ENCODE measurements around the gene DAPK1.

Gene DAPK1

DNA sequence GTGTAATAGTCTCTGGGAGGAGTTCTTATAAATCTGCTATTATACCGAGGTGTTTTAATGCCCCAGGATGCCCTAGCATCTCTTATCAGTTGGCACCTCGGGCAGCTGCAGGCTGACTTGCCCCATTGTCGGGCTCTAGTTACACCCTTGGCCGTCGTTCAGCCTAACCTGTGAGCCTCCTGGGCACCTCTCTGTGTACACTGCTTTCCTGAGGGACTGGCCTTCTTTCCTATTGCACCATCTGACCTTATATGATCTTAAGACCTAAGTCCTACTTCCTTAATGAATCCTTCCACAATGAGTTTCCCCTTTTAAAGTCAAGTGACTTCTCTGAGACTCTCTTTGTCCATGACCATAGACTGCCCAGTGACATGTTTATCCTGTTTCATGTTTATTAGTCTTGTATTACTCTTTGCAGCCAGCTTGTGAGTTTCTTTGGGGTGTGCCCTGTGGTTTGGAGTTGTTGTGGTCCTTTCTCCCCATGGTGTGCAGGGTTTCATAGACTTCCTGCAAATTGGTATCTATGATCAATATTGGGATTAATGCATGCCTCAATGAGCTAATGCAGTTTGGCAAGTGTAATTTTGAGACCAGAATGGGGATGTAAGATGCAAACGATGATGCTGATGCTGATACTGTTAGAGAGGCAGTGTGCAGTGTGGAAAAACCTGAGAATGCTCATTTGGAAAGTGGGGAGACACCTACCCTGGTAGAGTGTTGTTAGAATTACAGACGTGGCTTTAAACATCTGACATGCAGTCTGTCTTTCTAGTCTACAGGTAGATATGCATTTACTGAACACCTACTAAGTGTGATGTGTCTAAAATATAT lies 4.9 kb downstream of the DAPK1 start:
- Mint-ChIP-seq H3K27ac (no peak overlapping the region), H3K27me3 (peaks cover 28 to 29% of the 10 kb centered on the region in 2 donors), H3K4me1 (peaks cover 10 to 11% of the 10 kb centered on the region in 2 donors), H3K9me3 (no peaks in the 10 kb centered on the region), H3K4me3 (no peak overlapping the region), H3K36me3 (no peaks in the 10 kb centered on the region)
- DNase-seq (no peak), ATAC-seq (replicated peaks) (peak; percentile 71 to 81)

DNA sequence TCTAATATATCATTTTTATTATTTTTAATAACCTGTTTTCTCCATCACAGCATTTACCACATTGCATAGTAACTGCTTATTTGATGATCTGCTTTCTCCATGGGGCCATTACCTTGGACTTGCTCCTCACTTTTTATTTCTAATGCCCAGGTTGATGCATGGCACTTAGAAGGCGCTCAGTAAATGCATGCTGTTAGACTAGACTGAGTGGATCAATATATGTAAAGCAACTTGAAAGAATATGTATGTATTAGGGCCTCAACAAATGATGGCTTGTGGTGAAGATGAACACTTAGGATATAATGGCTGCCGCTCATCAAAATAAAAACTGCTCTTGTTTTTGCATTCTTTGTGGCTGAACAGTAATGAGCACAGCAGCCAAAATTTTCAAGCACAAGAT lies 5.8 kb downstream of the DAPK1 start:
- no peak for ATAC-seq (replicated peaks)
- Mint-ChIP-seq H3K9me3 (no peaks in the 10 kb centered on the region), H3K4me3 (no peak overlapping the region), H3K27me3 (peaks cover 26% of the 10 kb centered on the region in 2 donors), H3K4me1 (peaks cover 8 to 10% of the 10 kb centered on the region in 2 donors), H3K27ac (no peak overlapping the region), H3K36me3 (no peaks in the 10 kb centered on the region)
- DNase-seq = no peak

DNA sequence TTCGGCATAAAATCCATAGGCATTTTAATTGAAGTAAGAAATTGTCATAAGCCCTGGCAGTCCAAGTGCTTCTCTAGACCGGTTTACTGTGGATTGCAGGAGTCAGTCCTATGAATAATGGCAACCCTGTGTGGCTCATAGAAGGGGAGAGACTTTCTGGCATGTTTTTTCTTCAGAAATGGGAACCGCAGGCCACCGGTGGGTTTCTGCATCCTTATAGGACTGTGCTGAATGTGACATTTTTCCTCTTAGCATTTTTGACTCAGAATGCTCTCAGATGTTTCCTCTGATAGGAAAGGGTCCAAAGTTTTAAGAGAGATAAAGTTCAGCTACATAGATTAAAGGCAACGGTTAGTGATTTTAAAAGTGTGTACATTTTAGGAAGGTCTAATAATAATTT lies 6.3 kb downstream of the DAPK1 start:
- no peaks in the 10 kb centered on the region for H3K9me3 Mint-ChIP-seq
- peaks cover 21% of the 10 kb centered on the region in 2 donors for H3K27me3 Mint-ChIP-seq
- H3K4me3 Mint-ChIP-seq = no peak overlapping the region
- peaks cover 3 to 7% of the 10 kb centered on the region in 2 donors for H3K4me1 Mint-ChIP-seq
- no peak for DNase-seq
- no peaks in the 10 kb centered on the region for H3K36me3 Mint-ChIP-seq
- ATAC-seq (replicated peaks) = peak in 1 of 2 donors; percentile 15
- H3K27ac Mint-ChIP-seq = no peak overlapping the region

DNA sequence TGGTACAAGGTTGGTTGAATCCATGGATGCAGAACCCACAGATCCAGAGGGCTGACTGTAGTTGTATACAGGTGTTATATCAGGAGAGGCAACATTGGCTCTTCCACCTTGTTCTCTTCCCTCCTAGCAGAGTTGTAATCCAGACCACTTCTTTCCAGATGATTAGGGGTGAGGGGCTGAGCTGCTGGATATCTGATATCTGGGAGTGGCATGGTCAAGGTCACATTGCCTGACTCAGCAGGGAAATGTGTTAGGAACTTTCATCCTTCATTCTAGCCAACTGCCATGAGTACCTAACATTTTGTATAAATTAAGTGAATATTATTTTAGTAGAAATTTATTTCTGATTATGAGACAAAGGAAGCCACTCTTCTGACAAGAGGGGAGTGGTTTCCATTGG lies 7.3 kb downstream of the DAPK1 start:
- Mint-ChIP-seq H3K4me1 (peaks cover 0 to 5% of the 10 kb centered on the region in 2 donors), H3K4me3 (no peak overlapping the region), H3K27ac (no peak overlapping the region), H3K9me3 (no peaks in the 10 kb centered on the region), H3K36me3 (no peaks in the 10 kb centered on the region), H3K27me3 (peaks cover 12 to 16% of the 10 kb centered on the region in 2 donors)
- DNase-seq (no peak), ATAC-seq (replicated peaks) (no peak)

DNA sequence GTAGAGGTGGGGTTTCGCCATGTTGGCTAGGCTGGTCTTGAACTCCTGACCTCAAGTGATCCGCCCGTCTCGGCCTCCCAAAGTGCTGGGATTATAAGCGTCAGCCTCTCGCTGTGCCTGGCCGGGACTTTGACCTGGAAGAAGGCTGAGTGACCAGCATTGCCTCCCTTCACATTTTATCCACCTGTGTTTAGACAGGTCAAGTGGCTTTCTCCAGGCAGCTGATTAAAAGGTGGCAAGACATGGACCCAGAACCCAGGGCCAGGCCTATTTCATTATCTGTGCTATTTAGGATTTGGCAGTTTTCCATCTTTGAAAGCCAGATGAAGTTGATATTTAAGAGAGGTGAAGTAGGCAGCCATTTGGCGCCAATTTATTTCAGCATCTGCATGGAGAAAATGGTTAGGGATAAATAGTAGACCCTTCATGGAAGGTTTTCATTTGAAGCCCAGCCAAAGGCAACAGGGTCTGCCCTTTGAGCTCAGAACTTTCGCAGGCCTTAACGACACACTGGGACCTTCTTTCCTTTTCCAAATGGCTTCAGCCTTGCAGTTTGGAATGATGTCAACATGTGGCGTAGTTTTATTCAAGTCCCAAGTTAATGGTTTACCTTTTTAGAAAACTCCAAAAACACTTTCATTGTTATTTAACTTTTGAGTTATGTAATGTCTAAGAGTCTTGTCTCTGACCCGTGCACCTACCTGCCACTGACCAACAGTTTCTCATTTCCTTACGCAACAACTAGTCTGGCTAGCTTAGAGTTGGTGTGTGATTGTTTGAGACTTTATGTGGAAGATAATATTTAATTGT lies 8.4 kb downstream of the DAPK1 start:
- Mint-ChIP-seq H3K9me3 (no peaks in the 10 kb centered on the region), H3K36me3 (no peaks in the 10 kb centered on the region), H3K27ac (no peak overlapping the region), H3K4me3 (no peak overlapping the region), H3K27me3 (peaks cover 16 to 20% of the 10 kb centered on the region in 2 donors), H3K4me1 (peaks cover 0 to 5% of the 10 kb centered on the region in 2 donors)
- ATAC-seq (replicated peaks) = no peak
- no peak for DNase-seq

DNA sequence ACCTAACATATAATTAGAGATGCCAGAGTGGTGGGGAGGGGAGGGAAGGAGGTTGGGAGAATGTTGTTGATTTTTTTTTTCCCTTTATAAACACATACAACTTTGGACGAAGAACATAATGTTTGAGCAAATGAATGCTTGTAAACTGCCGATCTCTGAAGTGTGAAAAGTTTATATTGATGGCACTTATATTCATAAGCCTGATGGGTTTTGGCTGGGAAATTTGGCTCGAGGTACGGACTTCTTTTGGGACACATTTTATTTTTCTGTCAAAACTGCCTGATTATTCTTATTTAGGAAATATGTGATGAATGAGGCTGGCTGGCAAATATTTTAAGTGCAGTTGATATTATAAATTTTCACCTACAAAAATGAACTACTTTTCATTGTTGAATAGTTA lies 9.9 kb downstream of the DAPK1 start:
- ATAC-seq (replicated peaks) (no peak), DNase-seq (no peak)
- Mint-ChIP-seq H3K27me3 (peaks cover 18 to 21% of the 10 kb centered on the region in 2 donors), H3K36me3 (no peaks in the 10 kb centered on the region), H3K4me1 (peaks cover 0 to 2% of the 10 kb centered on the region in 2 donors), H3K4me3 (no peak overlapping the region), H3K9me3 (no peaks in the 10 kb centered on the region), H3K27ac (no peak overlapping the region)

DNA sequence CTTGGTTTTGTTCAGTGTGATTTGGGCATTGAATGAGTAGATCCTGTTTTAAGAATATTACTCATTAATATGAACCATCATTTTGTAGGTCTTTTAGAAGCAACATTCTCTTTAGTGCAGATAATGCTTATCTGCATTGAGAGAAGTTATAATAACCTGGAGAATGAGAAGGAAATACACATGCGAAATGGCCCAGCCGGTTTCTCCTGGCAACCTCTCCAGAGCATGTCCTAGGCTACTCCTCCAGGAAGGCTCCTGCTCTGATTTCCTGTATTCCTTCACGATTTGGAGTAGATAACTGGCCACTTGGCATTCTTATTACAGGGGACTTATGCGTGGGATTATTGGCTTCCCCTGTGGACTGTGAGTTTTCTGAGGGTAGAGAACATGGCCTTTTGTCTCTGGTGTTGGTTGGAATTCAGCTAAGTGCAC lies 12.6 kb downstream of the DAPK1 start:
- H3K9me3 Mint-ChIP-seq = no peaks in the 10 kb centered on the region
- no peak for DNase-seq
- no peak overlapping the region for H3K4me3 Mint-ChIP-seq
- H3K4me1 Mint-ChIP-seq = peaks cover 0 to 2% of the 10 kb centered on the region in 2 donors
- ATAC-seq (replicated peaks) = no peak
- no peak overlapping the region for H3K27ac Mint-ChIP-seq
- H3K36me3 Mint-ChIP-seq = no peaks in the 10 kb centered on the region
- H3K27me3 Mint-ChIP-seq = peaks cover 31 to 34% of the 10 kb centered on the region in 2 donors

DNA sequence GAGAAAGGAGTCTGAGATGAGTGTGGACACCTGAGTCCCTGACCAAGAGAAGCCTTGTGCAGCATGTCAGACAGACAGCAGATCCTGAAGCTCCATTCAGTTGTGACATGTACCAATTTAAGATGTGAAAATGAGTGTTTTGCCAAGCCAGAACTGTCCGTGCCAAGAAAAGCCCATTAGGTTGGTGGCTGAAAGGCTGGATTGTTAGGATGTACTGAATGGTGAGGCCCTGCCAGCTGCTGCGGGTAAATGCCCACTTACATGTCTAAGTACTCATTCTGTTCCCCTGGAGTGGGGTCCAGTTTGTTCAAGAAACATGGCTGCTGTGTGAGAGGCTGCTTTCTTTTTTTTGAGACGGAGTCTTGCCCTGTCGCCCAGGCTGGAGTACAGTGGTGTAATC lies 14.6 kb downstream of the DAPK1 start:
- ATAC-seq (replicated peaks) (no peak), DNase-seq (no peak)
- H3K4me3 Mint-ChIP-seq = no peak overlapping the region
- no peak overlapping the region for H3K27ac Mint-ChIP-seq
- peaks cover 16 to 18% of the 10 kb centered on the region in 2 donors for H3K4me1 Mint-ChIP-seq
- H3K9me3 Mint-ChIP-seq = no peaks in the 10 kb centered on the region
- peaks cover 0 to 2% of the 10 kb centered on the region in 2 donors for H3K36me3 Mint-ChIP-seq
- peaks cover 46 to 53% of the 10 kb centered on the region in 2 donors for H3K27me3 Mint-ChIP-seq

DNA sequence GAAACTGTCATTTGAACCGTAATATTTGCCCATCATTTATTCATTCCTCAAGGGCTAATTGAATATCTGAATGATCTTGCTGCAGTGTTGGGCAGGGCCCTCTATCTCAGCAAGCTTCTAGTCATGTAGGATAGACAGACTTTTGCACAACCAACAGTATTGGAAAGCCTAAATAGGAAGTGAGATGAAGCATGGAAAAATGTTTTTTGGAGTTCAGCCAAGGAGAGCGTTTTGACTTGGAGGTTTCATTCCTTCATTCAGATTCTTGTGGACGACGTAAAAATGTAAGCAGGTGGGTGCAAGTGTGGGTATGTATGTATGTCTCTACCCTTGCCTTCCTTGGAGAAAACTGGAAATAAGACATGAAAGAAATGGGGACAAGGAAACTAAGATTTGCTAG lies 15.5 kb downstream of the DAPK1 start:
- Mint-ChIP-seq H3K27ac (no peak overlapping the region), H3K4me1 (peaks cover 19 to 22% of the 10 kb centered on the region in 2 donors)

DNA sequence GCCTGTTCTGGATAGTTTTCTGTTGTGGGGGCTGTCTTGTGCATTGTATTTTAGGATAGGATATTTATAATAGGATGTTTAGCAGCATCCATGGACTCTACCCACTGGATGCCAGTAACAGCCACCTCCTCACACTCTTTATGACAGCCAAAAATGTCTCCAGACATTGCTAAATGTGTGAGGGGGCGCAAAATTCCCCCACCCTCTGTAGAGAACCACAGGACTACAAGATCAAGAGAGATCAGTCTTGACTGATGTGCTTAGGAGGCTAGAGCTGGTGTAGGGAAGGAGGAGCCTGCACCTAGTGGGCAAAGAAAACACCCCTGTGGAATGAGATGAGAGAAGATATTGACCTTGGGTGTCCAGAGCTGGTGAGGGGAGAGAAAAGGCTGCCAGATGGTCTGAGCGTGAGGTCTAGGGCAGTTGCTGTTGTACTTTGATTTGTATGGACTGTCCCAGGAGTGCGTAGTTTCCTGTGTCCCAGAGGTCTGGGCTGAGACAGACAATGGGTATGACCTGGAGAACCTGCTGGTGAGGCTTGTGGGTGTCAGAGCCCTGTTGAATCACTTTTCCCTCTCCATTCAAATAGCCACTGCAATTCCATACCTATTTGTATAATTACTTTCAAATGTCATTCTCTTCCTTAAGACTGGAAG lies 16.3 kb downstream of the DAPK1 start:
- Mint-ChIP-seq H3K4me3 (no peak overlapping the region), H3K4me1 (peaks cover 22 to 29% of the 10 kb centered on the region in 2 donors), H3K9me3 (no peaks in the 10 kb centered on the region), H3K27ac (peak overlapping the region; percentile 77), H3K36me3 (peaks cover 0 to 2% of the 10 kb centered on the region in 2 donors), H3K27me3 (peaks cover 51 to 58% of the 10 kb centered on the region in 2 donors)
- ATAC-seq (replicated peaks) (peak in 1 of 2 donors; percentile 15), DNase-seq (no peak)

More for the DNA sequence above, 15.5 kb downstream of the DAPK1 start:
- no peak overlapping the region for H3K4me3 Mint-ChIP-seq
- peaks cover 46 to 58% of the 10 kb centered on the region in 2 donors for H3K27me3 Mint-ChIP-seq
- no peak for ATAC-seq (replicated peaks)
- H3K36me3 Mint-ChIP-seq = peaks cover 0 to 2% of the 10 kb centered on the region in 2 donors
- no peak for DNase-seq
- no peaks in the 10 kb centered on the region for H3K9me3 Mint-ChIP-seq

DNA sequence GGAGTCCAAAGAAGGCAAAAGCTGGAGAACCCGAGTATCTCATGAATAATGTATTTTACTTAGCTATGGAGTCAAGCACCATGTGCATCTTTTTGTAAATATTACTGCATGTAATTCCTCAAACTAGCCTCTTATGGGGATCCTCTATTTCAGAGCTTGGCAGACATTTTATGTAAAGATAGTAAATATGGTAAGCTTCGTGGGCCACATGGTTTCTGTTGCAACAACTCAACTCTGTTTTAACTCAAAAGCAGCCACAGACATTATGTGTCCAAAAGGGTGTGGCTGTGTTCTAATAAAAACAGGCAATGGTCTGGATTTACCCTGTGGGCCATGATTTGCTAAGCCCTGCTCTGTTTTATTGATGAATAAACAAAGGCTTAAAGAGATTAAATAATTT lies 17.3 kb downstream of the DAPK1 start:
- H3K36me3 Mint-ChIP-seq = peaks cover 0 to 2% of the 10 kb centered on the region in 2 donors
- H3K27ac Mint-ChIP-seq = no peak overlapping the region
- no peak for ATAC-seq (replicated peaks)
- no peak for DNase-seq
- H3K4me3 Mint-ChIP-seq = no peak overlapping the region
- peaks cover 22 to 29% of the 10 kb centered on the region in 2 donors for H3K4me1 Mint-ChIP-seq
- peaks cover 55 to 61% of the 10 kb centered on the region in 2 donors for H3K27me3 Mint-ChIP-seq
- no peaks in the 10 kb centered on the region for H3K9me3 Mint-ChIP-seq

DNA sequence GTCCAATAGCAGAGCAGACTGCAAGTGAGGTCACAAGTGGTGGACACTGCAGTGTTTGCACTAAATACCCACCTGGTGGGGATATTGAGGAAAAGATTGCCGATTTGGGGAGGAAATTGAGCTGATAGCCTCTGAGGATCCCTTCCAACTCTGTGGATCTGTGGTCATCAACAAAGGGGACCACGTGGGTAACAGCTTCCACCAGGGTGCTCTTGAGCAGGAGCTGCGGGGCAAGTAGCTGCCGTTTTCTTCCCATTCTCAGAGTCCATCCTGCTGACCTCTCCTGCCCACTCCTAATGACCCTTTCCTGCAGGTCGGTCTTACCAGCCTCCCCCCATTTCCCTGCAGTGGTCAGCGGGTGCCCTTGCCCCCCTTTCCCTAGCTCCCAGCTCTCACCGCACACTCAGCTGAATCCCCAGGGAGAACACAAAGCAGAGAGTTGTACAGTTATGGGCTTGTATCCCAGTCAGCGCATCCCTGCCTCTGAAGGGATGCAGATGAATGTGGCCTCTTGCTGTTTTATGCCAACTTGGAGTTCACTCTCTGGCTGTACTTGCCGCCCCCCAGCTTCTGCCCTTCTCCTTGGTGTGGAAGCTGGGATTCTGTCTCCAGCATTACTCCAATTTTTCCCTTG lies 18.0 kb downstream of the DAPK1 start:
- Mint-ChIP-seq H3K27me3 (peaks cover 56 to 63% of the 10 kb centered on the region in 2 donors), H3K9me3 (no peaks in the 10 kb centered on the region), H3K27ac (no peak overlapping the region), H3K36me3 (peaks cover 0 to 2% of the 10 kb centered on the region in 2 donors), H3K4me1 (peaks cover 22 to 29% of the 10 kb centered on the region in 2 donors), H3K4me3 (no peak overlapping the region)
- no peak for ATAC-seq (replicated peaks)
- no peak for DNase-seq

DNA sequence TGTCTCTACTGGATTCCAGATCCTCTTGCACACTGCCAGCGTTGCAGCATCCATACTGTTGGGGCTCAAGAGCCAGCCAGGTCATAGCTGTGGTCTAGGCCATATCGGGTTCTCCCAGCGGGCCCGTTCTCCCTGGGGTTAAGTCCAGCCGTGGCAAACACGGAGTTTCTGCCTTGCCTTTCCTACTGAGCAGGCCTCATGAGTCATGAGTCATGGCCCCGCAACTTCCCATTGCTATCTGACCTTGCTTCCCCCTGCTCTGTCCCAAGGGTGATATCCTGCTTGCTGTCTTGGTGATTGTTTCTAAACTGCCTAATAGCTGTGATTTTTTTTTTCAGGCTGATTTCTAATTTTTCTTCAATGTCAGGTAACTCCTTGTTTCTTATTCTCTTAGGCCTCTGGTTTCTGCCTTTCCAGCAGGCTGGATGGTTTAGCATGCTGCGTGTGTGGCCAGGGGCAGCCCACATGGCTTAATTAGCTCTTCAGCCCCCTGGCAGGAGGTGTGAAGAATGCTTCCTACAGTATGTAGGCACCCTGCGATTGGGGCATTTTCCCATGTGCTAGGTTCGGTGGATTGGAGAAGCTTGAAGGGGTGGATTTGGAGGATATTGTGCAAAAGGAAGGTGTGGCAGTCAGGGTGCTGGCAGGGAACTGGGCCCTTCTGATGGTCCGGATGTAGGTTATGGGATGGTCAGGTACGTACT lies 18.7 kb downstream of the DAPK1 start:
- no peaks in the 10 kb centered on the region for H3K9me3 Mint-ChIP-seq
- H3K4me1 Mint-ChIP-seq = peaks cover 22 to 29% of the 10 kb centered on the region in 2 donors
- H3K27ac Mint-ChIP-seq = no peak overlapping the region
- DNase-seq = no peak
- no peak overlapping the region for H3K4me3 Mint-ChIP-seq
- H3K36me3 Mint-ChIP-seq = peaks cover 0 to 2% of the 10 kb centered on the region in 2 donors
- ATAC-seq (replicated peaks) = peak; percentile 43 to 52
- H3K27me3 Mint-ChIP-seq = peaks cover 54 to 60% of the 10 kb centered on the region in 2 donors

All from stimulated activated naive B cell treated with anti-CD40 and anti-IgM and Interleukin-4, amounts not matched to agents 10 μg/mL and 1 μg/mL and 100 μg/mL, for 72 hours (primary cell).